Stimulated activated CD8-positive, alpha-beta memory T cell treated with anti-CD3 and anti-CD28 coated beads, Interleukin-15, amount 100 ng/mL, for 48 hours (primary cell): ENCODE data around the gene AKAP8.

Experiments
- DNase-seq, 2 donors: peaks; one replicate each; pipeline ENCODE4 v3.0.0-alpha.2; 2020; ENCODE audit warnings: low read depth in 2 of 2

Gene AKAP8

DNA sequence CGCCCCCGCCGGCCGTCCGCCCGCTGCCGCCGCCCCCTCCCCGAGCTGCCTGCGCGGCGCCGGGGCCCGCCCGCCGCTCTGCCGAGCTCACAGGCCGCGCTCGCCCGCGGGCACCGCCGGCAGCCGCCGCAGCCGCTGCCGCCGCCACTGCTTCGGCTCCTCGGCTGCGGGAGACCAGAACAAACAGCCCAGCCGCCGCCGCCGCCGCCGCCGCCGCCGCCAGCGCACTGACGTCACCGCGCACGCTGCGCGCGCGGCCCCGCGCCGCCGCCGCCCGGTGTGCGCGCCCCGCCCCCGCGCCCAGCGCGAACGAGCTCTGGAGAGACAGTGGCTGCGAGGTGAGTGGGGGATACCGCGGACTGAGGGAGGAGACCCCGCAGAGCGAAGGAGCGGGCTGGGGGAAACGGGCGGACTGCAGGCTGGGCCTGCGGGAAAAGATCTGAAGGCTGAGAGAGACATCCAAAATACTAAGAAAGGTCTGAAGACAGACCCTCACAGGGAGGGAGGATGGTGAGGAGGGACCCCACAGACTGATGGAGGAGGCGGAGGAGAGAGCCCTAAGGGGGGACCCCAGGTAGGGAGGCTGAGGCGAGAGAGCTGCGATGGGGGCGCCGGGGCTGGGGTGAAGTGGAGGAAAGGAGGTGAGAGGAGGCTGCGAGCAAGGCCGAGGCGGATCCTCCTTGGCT lies 47.1 kb downstream of the AKAP8 start, which contains the start of gene BRD4:
Gene BRD4 (minus strand): TSS at position 229 of the 686 bp plus-strand sequence. CDS start 59,440 bp downstream, outside the sequence.
- DNase-seq = peak; percentile 63 to 70

DNA sequence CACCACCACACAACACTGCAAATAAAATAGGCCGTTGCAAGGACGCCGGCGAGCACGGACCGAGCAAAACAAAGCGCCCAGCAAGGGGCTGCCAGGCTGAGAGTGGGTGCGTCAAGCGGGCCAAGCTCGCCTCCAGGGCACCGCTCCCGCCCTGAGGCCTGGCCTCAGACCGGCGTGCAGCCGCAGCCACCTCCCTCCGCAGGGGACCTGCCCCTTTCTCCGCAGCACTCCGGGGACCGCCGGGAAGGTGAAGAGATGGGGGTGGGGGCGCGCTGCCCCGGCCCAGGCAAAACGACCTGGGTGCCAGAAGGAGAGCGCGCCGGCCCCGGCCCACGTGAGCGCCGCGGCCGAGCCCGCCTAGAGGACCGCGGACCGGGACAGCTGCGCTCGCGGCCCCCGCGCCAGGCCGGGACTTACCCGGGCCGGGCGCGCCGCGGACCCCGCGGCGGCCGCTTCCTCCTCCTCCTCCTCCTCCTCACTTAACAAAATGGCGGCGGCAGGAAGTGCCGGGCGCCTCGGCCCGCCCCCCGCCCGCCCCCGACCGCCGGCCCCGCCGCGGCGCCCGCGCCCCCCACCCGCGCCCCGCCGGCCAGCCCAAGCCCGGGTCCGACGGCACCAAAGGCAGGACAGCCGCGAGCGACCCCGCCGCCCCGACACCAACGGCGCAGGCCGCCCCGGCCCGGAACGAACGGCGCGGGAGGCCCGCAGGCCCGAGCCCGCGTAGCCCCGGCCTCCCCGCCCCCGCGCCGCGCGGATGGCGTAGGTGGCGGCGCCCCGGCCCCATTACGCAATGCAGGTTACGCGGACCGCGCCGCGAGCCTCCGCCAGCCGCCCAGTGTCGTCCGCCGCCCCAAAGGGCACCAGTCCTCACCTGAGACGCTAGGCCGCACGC lies 47.9 kb downstream of the AKAP8 start:
- DNase-seq = peak; percentile 49 to 53

- DNase-seq = no peak
Measured at GRCh38 chr19:15330801-15331418, 48.7 kb downstream of the AKAP8 start.

GRCh38 chr19:15328312-15328711 lies 51.3 kb downstream of the AKAP8 start:
- no peak for DNase-seq

DNA sequence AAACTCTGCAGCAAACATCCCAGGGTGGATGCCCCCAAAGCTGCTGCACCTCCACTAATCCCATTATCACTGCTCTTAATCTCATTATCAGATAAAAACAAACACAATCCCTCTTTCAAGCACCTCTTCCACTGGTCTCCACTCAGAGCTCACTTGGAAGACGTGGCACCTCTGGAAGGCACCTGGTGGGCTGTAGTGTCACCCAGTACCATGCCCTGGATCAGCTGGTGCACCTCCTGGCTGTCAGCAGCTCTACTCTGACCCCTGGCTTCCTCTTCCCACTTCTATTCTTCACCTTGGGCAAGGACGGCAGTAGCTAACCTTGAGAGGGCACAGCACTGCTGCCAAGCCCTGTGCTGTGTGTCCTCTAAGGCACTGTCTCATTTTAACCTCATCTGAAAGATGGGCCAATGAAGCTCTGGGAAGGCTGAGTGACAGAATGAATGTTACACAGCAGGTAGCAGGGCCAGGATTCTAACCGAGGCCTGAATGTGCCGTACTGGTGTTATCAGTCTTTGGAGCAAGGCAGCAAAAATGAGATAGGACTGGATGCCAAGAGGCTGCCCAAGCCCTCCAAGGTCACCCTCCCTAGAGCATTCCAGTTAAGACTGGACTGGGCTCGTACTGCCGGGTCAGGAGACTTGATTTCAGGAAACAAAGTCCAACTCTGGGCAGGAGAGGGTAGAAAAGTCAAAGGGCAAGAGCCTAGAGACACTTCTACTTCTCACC lies 54.6 kb downstream of the AKAP8 start:
- no peak for DNase-seq

DNA sequence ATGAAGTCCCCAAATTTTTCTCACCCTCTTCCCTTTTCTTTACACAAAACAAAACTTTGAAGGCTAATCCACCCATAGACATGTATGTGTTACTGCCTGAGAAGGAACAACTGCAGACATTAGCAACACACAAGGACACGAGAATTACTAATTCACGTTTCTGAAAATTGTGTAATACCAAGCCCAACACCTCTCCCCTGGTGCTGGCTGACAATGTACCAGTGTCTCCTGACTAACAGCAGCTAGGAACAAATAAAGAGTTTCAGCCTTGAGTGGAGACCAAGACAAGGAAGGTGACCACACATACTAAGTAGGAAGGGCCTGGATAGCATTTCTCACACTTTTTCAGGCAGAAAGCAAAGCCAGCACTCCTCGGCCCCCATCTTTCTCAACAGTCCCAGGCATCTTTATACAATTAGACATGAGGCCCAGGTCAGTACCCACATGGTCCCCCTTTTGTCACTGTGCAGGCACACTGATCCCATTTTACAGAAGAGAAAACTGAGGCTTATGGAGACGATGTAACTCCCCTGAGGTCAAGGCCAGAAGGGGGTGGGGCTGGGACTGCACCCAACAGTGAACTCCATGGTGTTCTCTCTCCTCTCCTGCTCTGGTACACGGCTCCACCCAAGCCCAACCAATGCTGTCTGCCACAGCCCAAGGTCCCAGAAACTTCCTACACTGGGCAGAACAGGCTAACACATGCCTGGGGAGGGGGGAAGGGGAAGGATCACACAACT lies 55.9 kb downstream of the AKAP8 start:
- no peak for DNase-seq

- DNase-seq = no peak
Measured at GRCh38 chr19:15321739-15322138, 57.8 kb downstream of the AKAP8 start.

GRCh38 chr19:15320116-15320515 lies 59.5 kb downstream of the AKAP8 start:
- no peak for DNase-seq

DNA sequence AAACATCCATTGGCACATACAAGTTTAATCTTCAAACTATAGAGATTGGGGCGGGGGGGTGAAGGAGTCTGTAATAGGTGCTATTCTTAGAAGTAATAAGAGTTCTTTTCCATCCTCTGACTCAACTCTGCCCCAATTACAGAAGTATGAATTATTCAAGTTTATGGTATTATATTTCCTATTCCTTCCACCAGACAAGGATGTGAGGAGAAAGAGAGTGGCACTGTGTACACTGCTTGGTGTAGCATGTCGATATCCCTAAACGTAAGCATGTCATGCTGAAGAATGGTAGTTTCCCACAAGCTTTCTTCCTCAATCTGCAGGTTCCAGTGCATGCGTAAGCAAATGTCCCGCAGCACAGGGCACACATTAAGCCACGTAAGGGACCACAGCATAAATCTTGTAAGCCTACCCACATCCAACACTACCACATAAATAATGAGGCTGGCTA lies 61.3 kb downstream of the AKAP8 start:
- DNase-seq = no peak

DNA sequence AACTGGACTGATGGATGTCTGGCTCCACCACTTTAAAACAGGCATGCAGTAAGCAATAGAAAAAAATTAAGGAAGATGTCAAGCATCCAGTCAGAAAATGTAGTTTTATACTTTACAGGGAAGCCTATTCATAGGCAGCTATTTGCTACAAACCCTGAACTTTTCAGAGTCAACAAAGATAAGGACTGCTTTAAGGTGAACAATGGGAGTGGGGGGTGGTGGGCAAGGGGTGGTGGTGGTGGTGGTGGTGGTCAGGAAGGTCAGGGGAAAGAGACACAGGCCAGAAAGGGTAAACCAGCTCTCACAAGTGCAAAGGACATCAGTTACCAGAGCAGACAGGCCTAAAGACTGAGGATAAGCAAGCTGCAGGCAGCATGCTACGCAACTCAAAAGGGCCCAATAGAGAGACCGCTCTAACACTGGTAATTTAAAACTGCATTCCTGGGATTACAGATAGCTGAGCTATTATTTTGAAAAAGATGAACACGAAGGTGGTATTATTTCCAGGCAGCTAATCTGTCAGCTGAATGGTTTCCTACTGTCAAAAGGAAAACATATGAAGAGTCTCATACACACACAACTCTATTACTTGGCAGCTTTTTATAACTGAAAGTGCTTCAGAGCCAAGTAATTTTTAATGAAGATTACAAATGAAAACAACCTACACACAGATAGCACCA lies 62.1 kb downstream of the AKAP8 start:
- DNase-seq = no peak

GRCh38 chr19:15316498-15316897 lies 63.1 kb downstream of the AKAP8 start:
- DNase-seq = no peak

DNA sequence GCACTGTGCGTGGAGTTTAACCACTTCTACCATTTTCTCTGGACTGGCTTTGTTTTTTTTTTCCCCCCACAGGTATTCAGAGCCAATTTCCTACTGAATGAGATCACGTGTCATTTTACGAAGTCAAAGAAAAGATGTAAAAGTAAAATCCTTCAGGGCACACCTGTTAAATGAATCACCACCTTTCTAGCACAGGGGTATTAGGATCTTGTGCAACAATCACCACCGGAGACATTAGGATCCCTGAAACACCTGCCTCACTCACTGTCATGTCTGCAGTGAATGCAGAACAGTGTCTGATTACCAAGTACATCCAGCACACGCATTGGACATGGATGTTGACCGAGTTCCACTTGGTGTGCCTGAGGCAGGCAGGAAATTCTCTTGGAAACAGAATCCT lies 64.5 kb downstream of the AKAP8 start:
- no peak for DNase-seq

DNA sequence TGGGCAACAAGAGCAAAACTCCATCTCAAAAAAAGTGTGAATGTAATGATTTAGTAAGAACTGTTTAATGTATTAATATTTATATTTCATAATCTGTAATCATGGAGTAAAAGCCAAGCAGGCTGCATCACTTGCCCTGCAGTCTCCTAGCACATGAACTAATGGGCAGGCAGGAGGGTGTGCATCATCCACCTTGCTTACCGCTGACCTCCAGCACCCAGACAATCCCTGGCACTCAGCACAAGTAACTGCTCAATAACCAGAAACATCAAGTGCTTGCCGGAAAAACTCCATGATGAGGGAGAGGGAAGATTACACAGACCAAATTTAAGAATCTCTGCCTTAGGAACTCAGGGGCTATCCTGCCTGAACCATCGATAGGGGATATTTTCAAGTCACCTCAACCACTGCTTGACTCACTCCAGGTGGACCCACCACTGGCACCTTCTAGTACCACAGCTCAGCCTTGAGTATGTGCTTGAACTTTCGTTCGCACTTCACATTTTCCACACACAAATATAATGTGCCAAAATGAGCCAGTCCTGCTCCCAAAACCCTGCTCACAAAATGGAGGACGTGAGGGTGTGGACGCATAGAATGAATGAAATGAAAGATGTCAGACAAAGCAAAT lies 65.8 kb downstream of the AKAP8 start:
- DNase-seq = no peak

DNA sequence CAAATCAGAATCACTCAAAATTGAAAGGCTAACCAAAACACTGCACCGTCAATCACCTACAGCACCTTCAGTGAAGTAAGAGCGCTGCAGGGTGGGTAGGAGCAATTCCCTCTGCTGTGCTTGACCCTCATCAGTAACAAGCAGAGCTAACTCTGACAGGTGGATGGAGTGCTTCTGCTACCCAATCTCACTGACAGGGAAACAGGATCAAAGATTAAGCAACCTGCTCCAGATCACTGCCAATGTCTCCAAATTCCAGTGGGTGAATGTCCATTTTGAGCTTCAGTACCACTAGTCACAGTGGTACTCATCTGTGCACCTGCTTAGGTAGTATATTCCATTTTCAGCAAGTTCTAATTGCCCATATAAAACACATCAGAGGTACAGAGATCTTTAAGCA lies 72.4 kb downstream of the AKAP8 start:
- DNase-seq = no peak

GRCh38 chr19:15305582-15306334 lies 73.8 kb downstream of the AKAP8 start:
- no peak for DNase-seq

GRCh38 chr19:15304140-15304705 lies 75.4 kb downstream of the AKAP8 start:
- DNase-seq = peak in 1 of 2 donors; percentile 47
